HG03280 (cell line): ENCODE data around the gene LYZL1.
"Not testable (repeated sequence)": the region's sequence is repeated elsewhere in the genome, so short reads cannot be mapped to it uniquely, and the experiment has no call there.

Source experiments
- ATAC-seq: cut with Tn5 transposase; IDR thresholded peaks from one replicate; pipeline ENCODE4 v1.9.1; 2021; ENCODE audit warnings: mild to moderate bottlenecking, moderate library complexity; ENCODE audit not compliant: unreplicated experiment

LYZL1 gene

GRCh38 chr10:29288906-29289305 is at the start of gene LYZL1:
TSS of gene LYZL1 (plus strand) at chr10:29289070. CDS start at chr10:29291868, 2,798 bp downstream.
- ATAC-seq = not testable (repeated sequence)

GRCh38 chr10:29239569-29240472 is 49.0 kb upstream of the LYZL1 start:
- no peak for ATAC-seq

- ATAC-seq = no peak
Measured at GRCh38 chr10:29240986-29241660, 47.7 kb upstream of the LYZL1 start.

- no peak for ATAC-seq
Measured at GRCh38 chr10:29241925-29242324, 46.9 kb upstream of the LYZL1 start.

GRCh38 chr10:29243066-29243465 is 45.8 kb upstream of the LYZL1 start:
- no peak for ATAC-seq

GRCh38 chr10:29243750-29244149 is 45.1 kb upstream of the LYZL1 start:
- ATAC-seq = no peak

GRCh38 chr10:29244978-29245377 is 43.9 kb upstream of the LYZL1 start:
- ATAC-seq = no peak

GRCh38 chr10:29245476-29245875 is 43.4 kb upstream of the LYZL1 start:
- ATAC-seq = no peak

GRCh38 chr10:29246449-29246848 is 42.4 kb upstream of the LYZL1 start:
- ATAC-seq = no peak

- no peak for ATAC-seq
Measured at GRCh38 chr10:29248158-29248557, 40.7 kb upstream of the LYZL1 start.

- ATAC-seq = no peak
Measured at GRCh38 chr10:29249018-29249417, 39.9 kb upstream of the LYZL1 start.

GRCh38 chr10:29250066-29250465 is 38.8 kb upstream of the LYZL1 start:
- ATAC-seq = no peak

- ATAC-seq = no peak
Measured at GRCh38 chr10:29252811-29253689, 35.8 kb upstream of the LYZL1 start.

- no peak for ATAC-seq
Measured at GRCh38 chr10:29253690-29254029, 35.2 kb upstream of the LYZL1 start.

- no peak for ATAC-seq
Measured at GRCh38 chr10:29254123-29255046, 34.5 kb upstream of the LYZL1 start.

GRCh38 chr10:29255104-29255503 is 33.8 kb upstream of the LYZL1 start:
- no peak for ATAC-seq

GRCh38 chr10:29256019-29256418 is 32.9 kb upstream of the LYZL1 start:
- ATAC-seq = no peak

- ATAC-seq = no peak
Measured at GRCh38 chr10:29256586-29256985, 32.3 kb upstream of the LYZL1 start.

- ATAC-seq = no peak
Measured at GRCh38 chr10:29257106-29257783, 31.6 kb upstream of the LYZL1 start.

GRCh38 chr10:29257784-29258135 is 31.1 kb upstream of the LYZL1 start:
- ATAC-seq = no peak
